ENCODE results near the gene MAGOH.

- TF ChIP-seq, protein P1, sequence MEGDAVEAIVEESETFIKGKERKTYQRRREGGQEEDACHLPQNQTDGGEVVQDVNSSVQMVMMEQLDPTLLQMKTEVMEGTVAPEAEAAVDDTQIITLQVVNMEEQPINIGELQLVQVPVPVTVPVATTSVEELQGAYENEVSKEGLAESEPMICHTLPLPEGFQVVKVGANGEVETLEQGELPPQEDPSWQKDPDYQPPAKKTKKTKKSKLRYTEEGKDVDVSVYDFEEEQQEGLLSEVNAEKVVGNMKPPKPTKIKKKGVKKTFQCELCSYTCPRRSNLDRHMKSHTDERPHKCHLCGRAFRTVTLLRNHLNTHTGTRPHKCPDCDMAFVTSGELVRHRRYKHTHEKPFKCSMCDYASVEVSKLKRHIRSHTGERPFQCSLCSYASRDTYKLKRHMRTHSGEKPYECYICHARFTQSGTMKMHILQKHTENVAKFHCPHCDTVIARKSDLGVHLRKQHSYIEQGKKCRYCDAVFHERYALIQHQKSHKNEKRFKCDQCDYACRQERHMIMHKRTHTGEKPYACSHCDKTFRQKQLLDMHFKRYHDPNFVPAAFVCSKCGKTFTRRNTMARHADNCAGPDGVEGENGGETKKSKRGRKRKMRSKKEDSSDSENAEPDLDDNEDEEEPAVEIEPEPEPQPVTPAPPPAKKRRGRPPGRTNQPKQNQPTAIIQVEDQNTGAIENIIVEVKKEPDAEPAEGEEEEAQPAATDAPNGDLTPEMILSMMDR (IDR thresholded peaks at IDR 0.05; ENCODE audit: low read length) = no peak
- TF ChIP-seq EZH2 (IDR thresholded peaks at IDR 0.05; ENCODE audit: borderline replicate concordance, low read length) = no peak
Observed at GRCh38 chr1:53265581-53265980, 27.3 kb upstream of the MAGOH start.
